ENCODE data around the gene AHDC1.

DNA sequence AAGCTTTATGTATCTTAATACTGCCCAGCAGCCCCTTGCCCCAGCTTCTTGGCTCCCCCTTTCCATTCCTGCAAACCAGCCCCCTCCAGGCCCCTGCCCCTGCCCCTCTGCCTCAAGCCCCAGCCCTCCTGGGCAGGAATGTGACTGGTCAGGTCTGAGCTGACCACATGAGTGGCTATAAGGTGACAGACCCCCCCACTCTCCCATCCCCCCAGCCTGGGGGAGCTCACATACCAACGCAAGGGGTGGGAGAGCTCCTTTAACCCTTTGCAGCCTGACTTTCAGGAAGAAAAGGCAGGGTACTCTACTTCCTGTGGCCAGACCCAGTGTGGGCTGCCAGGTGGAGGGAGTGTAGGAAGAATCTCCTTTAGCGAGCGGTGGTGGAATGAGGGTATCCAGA, 33.2 kb downstream of the AHDC1 start:
- TF ChIP-seq, protein P1, sequence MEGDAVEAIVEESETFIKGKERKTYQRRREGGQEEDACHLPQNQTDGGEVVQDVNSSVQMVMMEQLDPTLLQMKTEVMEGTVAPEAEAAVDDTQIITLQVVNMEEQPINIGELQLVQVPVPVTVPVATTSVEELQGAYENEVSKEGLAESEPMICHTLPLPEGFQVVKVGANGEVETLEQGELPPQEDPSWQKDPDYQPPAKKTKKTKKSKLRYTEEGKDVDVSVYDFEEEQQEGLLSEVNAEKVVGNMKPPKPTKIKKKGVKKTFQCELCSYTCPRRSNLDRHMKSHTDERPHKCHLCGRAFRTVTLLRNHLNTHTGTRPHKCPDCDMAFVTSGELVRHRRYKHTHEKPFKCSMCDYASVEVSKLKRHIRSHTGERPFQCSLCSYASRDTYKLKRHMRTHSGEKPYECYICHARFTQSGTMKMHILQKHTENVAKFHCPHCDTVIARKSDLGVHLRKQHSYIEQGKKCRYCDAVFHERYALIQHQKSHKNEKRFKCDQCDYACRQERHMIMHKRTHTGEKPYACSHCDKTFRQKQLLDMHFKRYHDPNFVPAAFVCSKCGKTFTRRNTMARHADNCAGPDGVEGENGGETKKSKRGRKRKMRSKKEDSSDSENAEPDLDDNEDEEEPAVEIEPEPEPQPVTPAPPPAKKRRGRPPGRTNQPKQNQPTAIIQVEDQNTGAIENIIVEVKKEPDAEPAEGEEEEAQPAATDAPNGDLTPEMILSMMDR (optimal IDR thresholded peaks at IDR 0.05 in 1 of 3, IDR thresholded peaks at IDR 0.05 in 1 of 3, conservative IDR thresholded peaks at IDR 0.05 in 1 of 3; ENCODE audit: extremely low read depth in 1 of 3, insufficient read depth in 2 of 3, low read length in 3 of 3), result no peak
- no peak for TF ChIP-seq EZH2 (IDR thresholded peaks at IDR 0.05; ENCODE audit: low read length)
